ENCODE data around the gene CAV3.

CAV3 gene

DNA sequence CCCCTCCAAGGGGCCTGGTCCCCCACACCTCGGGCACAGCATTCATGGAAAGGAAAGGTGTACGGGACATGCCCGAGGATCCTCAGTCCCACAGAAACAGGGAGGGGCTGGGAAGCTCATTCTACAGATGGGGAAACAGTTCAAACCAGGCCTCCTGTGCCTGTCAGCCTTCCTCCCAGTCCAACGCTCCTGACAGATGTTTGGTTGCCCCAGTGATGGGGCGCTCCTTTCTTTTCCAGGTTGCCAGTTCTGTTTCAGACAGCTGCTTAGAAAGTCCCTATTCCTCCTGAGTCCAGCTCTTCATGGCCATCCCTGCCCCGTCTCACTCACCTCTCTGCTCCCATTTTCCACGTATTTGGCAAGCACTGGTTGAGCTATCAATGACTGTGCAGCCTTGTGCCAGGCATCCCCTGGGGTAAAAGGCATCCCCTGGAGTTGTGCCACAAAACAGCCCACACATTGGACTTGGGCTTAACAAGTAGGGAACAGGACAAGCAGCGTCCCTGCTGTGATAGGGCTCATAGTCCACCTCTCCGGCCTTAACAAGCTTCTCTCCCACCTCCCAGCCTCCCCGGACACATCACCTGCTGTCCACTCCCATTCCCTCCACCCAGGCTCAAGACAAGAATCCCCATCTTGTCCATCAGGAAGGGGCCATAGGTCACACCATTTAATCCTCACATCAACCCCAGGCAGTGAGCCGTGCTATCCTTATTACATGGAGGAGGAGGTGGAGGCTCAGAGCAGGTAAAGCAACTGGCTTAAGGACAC lies 29.2 kb downstream of the CAV3 start:
- no peak for FAIRE-seq

GRCh38 chr3:8764528-8764927 lies 30.9 kb downstream of the CAV3 start:
- no peak for FAIRE-seq

DNA sequence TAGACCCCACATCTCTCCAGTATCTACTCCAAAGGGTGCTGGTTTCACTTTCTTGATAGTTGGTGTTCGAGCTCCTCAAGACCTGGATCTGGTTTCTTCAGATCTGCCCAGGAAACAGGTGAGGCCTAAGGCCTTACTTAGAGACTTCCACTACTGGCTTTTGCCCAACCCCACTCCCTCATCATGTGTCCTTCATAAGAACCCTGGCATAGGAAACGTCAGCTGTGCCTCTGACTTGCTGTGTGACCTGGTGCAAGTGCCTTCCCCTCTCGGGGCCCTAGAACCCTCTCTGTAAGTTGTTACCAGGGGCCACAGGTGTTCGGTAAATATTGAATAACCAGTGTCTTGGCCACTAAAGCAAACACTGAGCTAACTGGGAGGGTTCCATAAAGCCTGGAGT lies 31.9 kb downstream of the CAV3 start:
- no peak for FAIRE-seq

DNA sequence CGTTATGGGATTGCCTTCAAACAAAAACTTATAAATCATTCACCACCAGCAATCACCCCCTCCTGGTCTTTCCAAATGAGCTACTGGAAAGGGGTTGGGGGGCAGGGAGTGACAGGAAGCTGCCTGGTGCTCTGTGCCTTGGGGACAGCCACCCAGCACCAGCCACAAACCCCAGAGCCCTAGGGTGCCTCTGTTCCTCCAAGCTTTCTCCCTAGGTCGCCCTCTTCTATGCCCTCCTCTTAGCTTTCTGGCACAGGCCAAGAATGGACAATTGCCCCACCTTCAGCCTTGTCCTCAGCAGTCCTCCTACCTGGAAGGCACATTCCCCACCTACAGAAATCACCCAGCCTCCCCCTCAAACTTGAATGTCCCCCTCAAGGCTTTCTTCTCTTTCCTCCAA lies 32.5 kb downstream of the CAV3 start:
- no peak for FAIRE-seq

- no peak for FAIRE-seq
Measured at GRCh38 chr3:8767256-8767666, 33.7 kb downstream of the CAV3 start.

- FAIRE-seq, result no peak
Measured at GRCh38 chr3:8767667-8768363, 34.2 kb downstream of the CAV3 start.

DNA sequence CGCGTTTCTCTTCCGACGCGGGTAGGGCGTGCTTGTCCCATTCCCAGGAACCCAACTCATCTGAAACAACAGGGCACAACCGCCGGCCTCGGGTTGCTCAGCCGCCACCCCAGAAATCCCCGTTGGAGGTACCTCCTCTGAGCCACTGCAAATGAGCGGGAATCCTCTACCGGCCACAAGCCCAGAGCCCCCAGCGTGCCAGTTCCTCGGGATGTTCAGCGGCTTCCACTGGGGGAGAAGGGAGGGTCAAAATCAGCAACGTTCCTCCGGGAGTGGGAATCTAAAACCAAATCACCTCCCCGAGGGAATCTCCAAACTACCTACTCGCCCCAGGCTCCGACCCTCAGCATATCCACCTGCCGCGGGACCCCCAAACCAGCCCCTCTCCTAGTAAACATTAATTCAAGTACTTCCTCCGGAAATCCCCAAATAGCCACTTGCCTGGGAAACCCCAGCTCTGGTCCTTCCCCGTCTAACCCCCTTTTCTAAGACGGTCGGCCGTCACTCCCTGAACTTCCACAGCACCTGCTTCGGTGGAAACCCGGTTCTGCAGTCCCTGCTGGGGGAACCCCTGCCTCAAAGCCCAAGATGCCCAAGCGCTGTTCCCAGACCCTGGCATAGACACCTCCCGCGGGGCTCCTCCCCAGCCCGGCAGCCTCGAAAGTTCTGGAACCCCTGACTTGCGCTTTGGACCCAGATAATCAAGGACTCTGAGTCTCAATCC lies 34.9 kb downstream of the CAV3 start:
- FAIRE-seq, result no peak

DNA sequence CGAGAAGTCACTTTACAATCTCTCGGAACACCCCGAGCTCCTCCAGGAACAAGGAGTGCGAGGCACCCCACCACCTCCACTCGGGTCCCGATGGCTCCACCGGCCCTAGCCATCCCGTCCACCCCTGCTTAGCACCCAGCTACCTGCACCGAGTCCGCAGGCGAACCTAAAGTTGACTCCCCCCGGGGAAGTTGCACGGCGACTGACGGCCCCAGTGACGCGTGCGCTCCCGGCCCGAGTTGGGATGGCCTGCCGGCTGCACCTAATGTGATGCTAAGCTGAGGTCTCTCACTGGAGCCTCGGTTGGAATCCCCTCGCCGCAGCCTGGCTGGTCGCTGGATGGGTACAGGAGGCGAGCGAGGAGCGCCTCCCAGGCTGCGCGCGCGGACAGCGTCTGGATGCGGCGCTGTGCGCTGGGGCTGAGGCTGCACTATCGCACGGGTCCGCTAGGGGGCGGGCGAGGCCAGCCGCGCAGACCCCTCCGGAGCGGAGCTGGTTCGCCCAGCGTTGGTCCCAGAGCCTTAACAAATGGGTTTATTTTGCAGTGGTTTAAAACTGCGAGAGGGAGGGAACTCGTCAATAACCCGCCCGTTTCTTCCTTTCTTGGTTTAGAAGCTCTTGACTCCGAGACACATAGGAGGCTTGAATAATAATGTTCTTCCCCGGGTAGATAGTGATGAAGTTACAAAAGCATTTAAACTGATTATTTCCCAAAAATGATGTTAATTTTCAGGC lies 35.7 kb downstream of the CAV3 start, which contains the start of gene OXTR:
Gene OXTR, minus strand, starts transcription at position 526 of the 735 bp plus-strand sequence. CDS start 1,426 bp downstream, outside the sequence.
- no peak for FAIRE-seq

- no peak for FAIRE-seq
Measured at GRCh38 chr3:8773941-8774542, 40.4 kb downstream of the CAV3 start.

DNA sequence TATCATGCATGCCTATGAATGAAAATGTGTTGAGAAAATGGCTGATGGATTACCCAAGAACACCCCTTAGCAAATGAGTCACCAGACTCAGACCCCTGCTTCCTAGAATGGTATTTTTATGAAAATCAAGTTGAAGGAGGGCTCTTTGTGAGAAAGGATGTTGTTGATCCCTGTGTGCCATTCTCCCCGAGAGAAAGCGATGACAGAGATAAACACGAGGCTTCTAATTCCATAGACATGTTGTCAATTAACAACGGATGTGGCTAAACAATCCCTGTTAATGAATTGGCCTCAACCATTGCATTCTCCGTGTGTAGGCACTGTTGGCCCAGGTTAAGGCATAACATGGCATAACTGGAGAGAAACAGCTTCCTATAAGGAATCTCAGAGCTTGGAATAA lies 41.6 kb downstream of the CAV3 start:
- no peak for FAIRE-seq

- FAIRE-seq, result no peak
Measured at GRCh38 chr3:8775602-8776001, 42.0 kb downstream of the CAV3 start.

GRCh38 chr3:8776406-8776805 lies 42.8 kb downstream of the CAV3 start:
- FAIRE-seq, result no peak

- no peak for FAIRE-seq
Measured at GRCh38 chr3:8777201-8777977, 43.8 kb downstream of the CAV3 start.

DNA sequence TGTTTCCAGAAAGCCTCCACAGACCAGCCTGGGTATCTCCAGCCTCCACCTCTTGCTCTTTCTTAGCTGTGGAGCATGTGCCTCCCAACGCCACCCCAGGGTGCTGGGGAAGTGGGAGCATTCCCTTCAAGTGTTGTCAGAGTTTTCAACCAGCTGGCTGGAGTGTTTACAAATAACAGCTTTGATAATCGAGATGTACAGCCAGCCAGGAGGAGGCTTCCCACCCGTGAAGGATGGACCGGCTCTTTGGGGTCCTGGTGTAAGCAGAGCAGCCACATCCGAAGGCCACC lies 44.3 kb downstream of the CAV3 start:
- FAIRE-seq, result no peak

DNA sequence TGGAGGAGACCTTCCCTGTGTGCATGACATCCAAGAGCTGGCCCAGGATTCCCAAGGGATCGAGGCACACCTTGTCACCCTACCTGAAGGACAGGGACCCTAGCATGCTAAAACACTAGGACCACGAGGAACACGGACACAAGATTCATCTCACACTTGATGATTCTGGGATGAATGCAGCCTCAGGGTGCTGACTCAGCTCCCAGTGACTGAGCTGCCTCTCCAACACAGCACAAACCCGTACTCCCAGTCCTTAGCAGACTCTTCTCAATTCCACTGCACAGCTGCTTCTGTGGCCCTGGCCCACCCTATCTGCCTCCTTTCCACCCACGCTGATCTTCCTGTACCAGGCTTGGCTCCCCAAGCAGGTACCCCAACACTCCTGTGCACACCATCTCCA lies 44.9 kb downstream of the CAV3 start:
- FAIRE-seq, result no peak

DNA sequence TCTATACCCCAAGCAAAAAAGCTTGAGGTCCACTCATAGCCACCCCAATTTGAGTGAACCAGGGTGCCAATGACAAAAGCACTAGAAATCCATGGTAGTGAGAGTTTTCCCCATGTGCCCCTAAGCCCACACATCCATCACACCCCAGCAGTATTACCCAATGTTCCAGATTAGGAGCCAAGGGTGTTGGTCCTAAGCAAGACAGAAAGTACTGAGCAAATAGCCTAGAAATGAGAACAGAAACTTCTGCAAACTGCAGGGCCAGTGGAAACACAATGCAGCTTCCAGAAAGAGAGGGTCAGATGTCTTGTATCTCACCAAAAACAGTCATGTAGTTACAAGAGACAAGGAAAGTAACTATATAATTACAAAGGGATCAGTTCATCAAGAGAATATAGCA lies 46.7 kb downstream of the CAV3 start:
- FAIRE-seq, result no peak

GRCh38 chr3:8784676-8785435 lies 51.3 kb downstream of the CAV3 start:
- FAIRE-seq, result no peak

- FAIRE-seq, result no peak
Measured at GRCh38 chr3:8790529-8790928, 56.9 kb downstream of the CAV3 start.

DNA sequence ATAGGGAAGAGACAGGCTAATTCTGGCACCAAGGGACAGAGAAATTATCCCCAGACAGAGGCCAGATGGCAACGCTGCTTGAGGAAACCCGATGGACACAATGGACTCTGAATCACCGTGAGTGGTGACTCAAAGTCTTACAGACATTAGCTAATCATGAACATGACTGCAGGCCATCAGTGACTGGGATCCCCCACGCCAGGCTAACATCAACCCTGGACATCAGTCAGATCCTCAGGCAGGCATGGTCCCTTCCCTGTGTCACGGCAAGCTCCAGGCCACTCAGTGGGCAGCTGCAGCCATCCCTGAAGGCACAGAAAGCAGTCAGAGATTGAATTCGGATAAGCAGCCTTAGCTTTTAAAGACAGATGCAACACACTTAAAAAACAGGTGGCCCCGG lies 59.6 kb downstream of the CAV3 start:
- no peak for FAIRE-seq

GRCh38 chr3:8794247-8794646 lies 60.6 kb downstream of the CAV3 start:
- no peak for FAIRE-seq
